Activated CD4-positive, alpha-beta T cell treated with anti-CD3 and anti-CD28 coated beads, Interleukin-2, amount 50 U/mL, for 48 hours (primary cell): ENCODE data around the gene ADAP2.
"Not testable (repeated sequence)": the region's sequence is repeated elsewhere in the genome, so short reads cannot be mapped to it uniquely, and the experiment has no call there.

Experiments used
- DNase-seq, 2 experiments: peaks; one replicate each; pipeline ENCODE4 v3.0.0-alpha.2; 2020

Gene ADAP2

DNA sequence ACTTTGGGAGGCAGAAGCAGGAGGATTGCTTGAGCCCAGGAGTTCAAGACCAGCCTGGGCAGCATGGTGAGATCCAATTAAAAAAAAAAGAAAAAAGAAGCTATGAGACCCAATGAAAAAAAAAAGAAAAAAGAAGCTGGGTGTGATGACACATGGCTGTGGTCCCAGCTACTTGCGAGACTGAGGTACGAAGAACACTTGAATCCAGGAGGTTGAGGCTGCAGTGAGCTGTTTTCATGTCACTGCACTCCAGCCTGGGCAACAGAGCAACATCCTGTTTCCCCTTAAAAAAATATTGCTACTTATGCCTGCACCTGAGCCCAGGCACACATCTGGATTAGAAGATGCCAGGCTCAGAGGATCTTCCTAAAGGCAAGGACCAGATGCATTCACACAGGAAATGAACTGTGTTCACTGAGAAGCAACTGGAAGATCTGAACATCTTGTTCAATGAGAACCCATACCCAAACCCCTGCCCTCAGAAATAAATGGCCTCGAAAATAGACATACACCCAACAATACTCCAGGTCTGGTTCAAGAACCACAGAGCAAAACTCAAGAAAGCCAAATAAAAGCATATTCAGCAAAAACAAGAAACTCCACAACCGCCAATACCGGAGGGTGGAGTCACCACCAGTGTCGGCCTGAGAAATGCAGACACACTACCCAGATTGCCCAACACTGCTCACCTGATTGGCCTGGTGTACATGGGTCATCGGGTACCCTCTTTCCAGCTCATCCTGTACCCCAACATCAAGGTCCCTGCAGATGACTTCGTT lies 53.5 kb downstream of the ADAP2 start:
- no peak for DNase-seq

DNA sequence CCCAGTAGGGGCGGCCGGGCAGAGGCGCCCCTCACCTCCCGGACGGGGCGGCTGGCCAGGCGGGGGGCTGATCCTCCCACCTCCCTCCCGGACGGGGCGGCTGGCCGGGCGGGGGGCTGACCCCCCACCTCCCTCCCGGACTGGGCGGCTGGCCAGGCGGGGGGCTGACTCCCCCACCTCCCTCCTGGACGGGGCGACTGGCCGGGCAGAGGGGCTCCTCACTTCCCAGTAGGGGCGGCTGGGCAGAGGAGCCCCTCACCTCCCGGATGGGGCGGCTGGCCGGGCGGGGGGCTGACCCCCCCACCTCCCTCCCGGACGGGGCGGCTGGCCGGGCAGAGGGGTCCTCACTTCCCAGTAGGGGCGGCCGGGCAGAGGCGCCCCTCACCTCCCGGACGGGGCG lies 58.2 kb downstream of the ADAP2 start:
- DNase-seq, result not testable (repeated sequence)

DNA sequence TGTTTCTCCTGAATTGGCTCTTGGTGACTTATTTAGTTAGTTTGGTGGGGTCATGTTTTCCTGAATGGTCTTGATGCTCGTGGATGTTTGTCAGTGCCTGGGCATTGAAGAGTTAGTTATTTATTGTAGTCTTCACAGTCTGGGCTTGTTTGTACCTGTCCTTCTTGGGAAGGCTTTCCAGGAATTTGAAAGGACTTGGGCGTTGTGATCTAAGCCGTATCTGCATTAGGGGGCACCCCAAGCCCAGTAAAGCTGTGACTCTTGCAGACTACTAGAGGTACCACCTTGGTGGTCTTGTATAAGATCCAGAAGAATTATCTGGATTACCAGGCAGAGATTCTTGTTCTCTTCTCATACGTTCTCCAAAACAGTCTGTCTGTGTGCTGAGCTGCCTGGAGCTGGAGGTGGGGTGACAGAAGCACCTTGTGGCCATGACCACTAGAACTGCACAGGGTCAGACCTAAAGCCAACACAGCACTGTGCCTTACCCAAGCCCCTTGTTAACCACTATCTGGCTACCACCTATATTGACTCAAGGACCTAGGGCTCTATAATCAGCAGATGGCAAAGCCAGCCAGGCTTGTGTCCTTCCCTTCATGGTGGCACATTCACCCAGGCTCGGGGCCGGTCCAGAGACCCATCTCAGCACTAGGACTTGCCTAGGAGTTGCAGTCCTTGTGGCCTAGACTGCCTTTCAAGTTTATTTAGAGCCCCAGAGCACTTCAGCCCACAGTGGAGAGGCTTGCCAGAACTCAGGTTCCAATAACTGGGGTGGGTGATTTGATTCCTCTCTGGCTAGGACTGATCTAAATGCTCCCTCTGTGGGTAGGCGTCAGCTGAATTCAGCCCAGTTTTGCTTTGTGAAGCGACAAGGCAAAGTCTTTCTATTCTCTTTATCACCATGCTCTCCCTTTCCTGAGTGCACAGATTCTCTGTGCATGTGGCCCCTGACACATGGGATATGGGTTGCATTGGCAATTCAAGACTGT lies 60.1 kb downstream of the ADAP2 start:
- DNase-seq, result peak in 1 of 2 experiments; percentile 5

DNA sequence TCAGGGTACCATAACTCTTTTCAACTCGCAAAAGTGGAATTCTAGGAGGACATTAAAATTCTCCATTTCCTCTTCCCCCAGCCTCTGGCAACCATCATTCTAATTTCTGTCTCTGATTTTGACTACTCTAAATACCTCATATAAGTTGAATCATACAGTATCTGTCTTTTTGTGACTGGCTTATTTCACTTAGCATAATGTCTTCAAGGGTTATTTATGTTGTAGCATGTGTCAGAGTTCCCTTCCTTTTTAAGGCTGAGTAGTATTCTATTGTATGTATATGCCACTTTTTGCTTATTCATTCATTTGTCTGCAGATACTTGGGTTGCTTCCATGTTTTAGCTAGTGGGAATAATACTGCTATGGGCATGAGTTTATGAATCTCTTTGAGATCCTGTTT lies 61.1 kb downstream of the ADAP2 start:
- DNase-seq, result no peak

DNA sequence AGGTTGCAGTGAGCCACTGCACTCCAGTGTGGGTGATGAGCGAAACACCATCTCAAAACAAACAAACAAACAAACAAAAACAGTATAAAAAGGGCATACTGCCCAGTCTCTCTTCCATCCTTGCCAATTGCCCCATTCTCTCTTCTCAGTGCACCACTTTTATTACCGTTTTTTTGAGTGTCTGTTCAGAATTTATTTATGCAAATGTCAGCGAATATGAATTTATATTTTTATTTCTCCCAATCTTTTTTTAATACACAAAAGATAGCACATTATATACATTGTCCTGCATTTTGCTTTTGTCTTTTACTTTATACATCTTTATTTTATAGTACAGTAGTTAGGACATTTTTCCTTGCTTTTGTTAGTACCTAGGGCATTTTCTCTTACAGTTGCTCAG lies 68.7 kb downstream of the ADAP2 start:
- no peak for DNase-seq

DNA sequence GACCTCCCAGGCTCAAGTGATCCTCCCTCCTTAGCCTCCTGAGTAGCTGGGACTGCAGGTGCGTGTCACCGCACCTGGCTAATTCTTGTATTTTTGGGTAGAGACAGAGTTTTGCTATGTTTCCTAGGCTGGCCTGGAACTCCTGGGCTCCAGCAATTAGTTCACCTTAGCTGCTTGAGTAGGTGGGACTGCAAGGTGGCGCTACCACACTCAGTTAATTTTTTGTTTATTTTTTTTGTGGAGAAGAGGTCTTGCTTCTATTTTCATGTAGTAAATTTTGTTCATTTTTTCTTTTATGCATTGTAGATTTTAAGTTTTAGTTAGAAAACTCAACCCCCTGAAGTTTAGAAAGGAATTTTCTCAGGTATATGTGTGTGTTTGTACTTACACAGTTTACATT lies 70.8 kb downstream of the ADAP2 start:
- no peak for DNase-seq

DNA sequence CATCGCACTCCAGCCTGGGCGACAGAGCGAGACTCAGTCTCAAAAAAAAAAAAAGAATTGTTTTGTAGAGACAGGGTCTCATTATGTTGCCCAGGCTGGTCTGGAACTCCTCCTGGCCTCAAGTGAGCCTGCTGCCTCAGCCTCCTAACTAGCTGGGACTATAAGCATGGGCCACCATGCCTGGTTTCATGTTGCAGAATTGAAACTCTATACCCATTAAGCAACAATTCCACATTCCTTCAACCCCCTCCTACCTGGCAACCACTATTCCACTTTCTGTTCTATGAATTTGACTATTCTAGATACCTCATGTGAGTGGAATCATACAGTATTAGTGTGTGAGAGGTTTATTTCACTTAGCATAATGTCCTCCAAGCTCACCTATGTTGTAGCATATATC lies 73.6 kb downstream of the ADAP2 start:
- no peak for DNase-seq

DNA sequence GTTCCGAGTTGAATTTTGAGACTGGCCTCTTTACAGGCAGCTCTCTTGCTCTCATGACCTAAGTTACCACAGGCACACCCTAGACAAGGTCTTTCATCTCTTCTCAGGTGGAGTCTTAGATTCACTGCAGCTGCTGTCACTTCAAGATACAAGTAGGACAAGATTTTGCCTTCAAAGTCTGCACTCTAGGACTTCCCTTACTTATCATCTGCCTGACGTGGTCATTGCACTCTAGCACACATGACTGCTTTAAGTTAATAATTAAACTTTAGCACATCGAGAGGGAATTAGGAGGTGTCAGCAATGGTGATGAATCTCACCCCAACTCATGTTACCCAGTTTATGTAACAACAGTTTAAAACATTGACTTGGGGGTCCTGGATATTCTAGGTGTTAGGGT lies 74.7 kb downstream of the ADAP2 start:
- DNase-seq, result no peak

DNA sequence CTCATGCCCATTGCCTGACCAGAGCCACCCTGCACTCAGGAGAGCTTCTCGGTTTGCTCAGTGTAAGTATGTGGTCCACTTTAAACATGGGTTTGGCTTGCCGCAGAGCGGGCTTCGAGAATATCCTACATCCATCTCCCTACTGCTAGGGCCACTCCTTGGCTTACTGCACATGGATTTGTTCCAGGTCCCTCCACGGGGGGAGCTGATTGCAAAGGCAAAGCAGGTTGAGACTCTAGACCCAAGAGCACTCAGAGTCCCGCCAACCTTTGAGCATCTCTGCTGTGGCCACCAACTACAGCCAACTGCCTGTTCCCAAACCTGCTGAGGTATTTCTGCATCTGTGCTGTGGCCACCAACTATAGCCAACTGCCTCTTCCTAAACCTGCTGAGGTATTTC lies 75.5 kb downstream of the ADAP2 start:
- no peak for DNase-seq

DNA sequence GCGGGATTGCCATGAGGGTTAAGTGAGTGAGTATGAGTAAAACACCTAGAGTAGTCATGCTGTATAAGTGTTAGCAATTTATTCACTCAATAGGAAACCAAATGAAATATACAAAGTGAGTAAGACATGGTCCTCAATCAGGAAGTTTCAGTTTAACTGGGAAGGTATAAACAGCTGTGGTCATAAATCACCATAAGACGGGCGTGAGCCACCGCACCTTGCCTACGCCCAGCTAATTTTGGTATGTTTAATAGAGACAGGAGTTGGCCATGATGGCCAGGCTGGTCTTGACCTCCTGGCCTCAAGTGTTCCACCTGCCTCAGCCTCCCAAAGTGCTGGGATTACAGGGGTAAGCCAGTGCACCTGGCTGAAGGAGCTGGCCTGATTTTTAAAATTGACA lies 76.1 kb downstream of the ADAP2 start:
- no peak for DNase-seq

DNA sequence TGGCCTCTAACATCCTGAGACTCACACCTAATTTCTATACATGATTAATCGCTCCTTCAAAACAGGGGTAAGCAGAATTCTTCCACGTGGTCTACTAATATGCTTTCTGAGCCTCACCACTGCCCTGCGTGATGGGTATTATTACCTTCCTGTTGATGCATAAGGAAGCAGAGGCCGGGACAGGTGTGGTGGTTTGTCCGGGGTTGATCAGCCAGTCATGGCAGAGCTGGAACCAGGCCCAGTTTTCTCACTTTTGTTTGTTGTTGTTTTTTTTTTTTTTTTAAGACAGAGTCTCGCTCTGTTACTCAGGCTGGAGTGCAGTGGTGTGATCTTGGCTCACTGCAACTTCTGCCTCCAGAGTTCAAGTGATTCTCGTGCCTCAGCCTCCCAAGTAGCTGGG lies 80.3 kb downstream of the ADAP2 start:
- DNase-seq, result no peak

DNA sequence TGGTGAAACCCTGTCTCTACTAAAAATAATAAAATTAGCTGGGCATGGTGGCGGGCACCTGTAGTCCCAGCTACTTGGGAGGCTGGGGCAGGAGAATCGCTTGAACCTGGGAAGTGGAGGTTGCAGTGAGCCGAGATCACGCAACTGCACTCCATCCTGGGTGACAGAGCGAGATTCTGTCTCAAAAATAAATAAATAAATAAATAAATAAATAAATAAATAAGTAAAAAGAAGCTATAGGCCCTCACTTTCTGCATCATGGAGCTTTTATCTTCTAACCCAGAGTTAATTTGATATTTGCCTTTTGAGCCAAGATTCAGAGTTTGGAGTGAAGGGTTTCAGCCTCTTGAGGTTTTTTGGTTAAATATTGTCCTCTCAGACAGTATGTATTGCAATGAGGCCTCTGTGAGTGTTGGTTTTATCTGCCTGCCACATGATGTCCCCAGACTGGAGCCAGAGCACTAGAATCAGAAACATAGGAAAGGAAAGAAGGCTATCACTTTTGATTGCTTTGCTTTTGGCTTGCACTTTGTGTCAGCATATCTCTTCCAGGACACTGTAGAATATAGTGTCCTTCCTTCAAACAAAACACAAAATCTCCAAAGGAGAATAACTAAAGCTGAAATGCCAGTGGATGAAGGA lies 81.6 kb downstream of the ADAP2 start:
- no peak for DNase-seq

DNA sequence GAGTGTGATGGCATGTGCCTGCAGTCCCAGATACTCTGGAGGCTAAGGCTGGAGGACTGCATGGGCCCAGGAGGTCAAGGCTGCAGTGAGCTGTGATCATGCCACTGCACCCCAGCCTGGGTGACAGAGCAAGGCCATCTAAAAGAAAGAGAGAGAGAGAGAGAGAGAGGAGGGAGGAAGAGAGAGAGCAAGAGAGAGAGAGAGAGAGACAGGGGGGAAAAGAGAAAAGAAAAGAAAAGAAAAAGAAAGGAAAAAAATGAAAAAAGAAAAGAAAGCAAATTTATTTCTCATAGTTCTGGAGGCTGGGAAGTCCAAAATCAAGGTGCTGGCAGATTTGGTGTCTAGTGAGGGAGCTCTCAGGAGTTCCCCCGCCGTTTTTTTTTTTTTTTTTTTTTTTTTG lies 82.4 kb downstream of the ADAP2 start:
- no peak for DNase-seq

DNA sequence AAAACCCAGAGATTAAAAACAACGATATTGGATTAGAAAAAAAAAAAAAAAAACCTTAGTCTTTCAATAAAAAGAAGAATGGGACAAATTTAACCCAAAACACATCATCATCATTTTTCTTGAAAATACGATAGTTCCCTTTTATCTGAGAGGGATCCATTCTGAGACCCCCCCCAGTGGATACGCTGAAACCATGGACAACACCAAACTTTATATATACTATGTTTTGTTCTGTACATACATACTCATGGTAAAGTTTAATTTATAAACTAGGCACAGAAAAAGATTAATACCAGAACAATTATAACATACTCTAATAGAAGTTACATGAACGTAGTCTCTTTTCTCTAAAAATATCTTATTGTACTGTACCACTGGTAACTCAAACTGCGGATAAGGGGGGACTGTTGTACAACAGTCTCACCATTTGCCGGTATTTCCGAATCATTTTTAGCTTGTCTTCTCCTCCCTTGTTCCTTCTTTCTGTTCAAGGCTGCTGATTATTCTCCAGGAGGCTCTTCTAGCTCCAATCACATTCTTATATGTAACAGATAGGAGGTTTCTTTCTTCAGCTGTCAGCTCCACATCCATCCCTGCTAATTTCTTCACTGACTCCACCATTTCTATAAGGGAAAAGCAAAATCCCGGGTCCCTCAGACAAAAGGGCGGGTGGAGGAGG lies 86.1 kb downstream of the ADAP2 start:
- DNase-seq, result no peak

DNA sequence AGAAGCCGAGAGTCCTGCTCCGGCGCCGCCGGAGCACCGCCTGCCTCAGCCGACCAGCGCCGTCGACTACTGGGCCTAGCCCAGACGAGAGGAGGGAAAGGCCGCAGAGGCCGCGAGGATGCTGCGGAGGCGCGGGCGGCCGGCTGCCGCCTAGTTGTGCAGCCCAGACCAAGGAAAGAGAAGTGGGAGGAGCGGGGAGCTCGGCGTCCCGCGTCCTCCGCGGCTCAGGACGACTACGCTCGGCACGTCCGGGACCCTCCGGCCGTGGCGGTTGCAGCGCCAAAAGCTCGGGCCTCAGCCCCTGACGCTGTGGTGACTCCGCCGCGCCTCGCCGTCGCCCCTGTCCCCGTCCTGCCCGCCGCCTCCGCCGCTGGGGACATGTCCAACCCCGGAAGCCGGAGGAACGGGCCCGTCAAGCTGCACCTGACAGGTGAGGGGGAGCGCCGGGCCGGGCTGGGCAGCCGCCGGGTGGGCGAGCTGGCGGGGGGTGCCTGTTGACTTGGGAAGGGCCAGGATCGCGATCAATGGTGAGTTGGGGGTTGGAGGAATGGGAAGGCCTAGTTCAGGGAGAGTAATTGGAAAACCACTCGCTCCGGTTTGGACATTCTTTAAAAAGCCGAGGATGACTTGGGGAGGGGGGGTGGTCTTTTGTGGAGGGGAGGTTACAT lies 86.8 kb downstream of the ADAP2 start:
- DNase-seq, result peak; percentile 61
